B cell (primary cell): ENCODE measurements around the gene SMIM13. TPM values are rescaled to one million over a fixed set of nuclear protein-coding genes. Genes with fewer than 3 reads are reported as not detected.

Experiments
- ATAC-seq: fragments of 200-7000 bp; cut with Tn5 transposase; one replicate; pipeline ENCODE4 v1.10.0; 2021; ENCODE audit warnings: low read depth, mild to moderate bottlenecking, moderate number of reproducible peaks, moderate library complexity
- CTCF ChIA-PET: fragments of 350-600 bp; sonication (Branson Sonifier 250); formaldehyde crosslinking; loops from one replicate; lab custom pipeline; 2021; ENCODE audit warnings: antibody characterized with exemption, inconsistent platforms; lab: Charles Lee
- POLR2A ChIA-PET: fragments of 350-600 bp; sonication (Branson Sonifier 250); formaldehyde crosslinking; loops from one replicate; lab custom pipeline; 2021; ENCODE audit warnings: antibody characterized with exemption; lab: Charles Lee
- DNase-seq: peaks from one replicate; pipeline ENCODE4 v3.0.0; 2013
- H2AFZ ChIP-seq: 2 replicates; pipeline ENCODE4 v1.6.1; 2012; ENCODE audit warnings: mild to moderate bottlenecking, low read depth, low read length; ENCODE audit not compliant: insufficient read depth, poor library complexity, severe bottlenecking
- H3K27ac ChIP-seq, 2 donors: 1 replicate in 1 of 2; 2 replicates in 1 of 2; pipeline ENCODE4 v1.5.1; 2012 to 2013; ENCODE audit warnings: low read length in 2 of 2, mild to moderate bottlenecking in 2 of 2, moderate library complexity in 1 of 2
- H3K27me3 ChIP-seq, 4 experiments: fragments of 200-600 bp in 1 of 4; sonication (generic) in 1 of 4; replicated peaks in 1 of 4; 1 replicate in 2 of 4; 2 replicates in 2 of 4; pipeline versions ENCODE4 v1.6.1 to v1.7.0; 2013 to 2016; ENCODE audit warnings: low read length in 3 of 4, mild to moderate bottlenecking in 2 of 4, mixed read lengths in 1 of 4, moderate library complexity in 1 of 4; ENCODE audit not compliant: insufficient read depth in 4 of 4, control insufficient read depth in 3 of 4; ENCODE audit errors: control extremely low read depth in 1 of 4
- H3K36me3 ChIP-seq, 2 experiments: replicated peaks in 1 of 2; 1 replicate in 1 of 2; 2 replicates in 1 of 2; pipeline versions ENCODE4 v1.6.1 to v1.7.1; 2013; ENCODE audit warnings: low read length in 1 of 2; ENCODE audit not compliant: insufficient read depth in 2 of 2, control insufficient read depth in 1 of 2; ENCODE audit errors: control extremely low read depth in 1 of 2, extremely low read depth in 1 of 2
- H3K4me1 ChIP-seq, 2 donors: fragments of 200-600 bp in 1 of 2; sonication (generic) in 1 of 2; 1 replicate in 1 of 2; 2 replicates in 1 of 2; pipeline versions ENCODE4 v1.5.1 to v1.6.1; 2013 to 2017; ENCODE audit warnings: low read length in 2 of 2; ENCODE audit not compliant: control insufficient read depth in 2 of 2, insufficient read depth in 2 of 2
- H3K4me2 ChIP-seq: replicated peaks from 2 replicates; pipeline ENCODE3; 2012; ENCODE audit warnings: mild to moderate bottlenecking, low read depth, low read length; ENCODE audit not compliant: poor library complexity, severe bottlenecking
- H3K4me3 ChIP-seq, 5 experiments: fragments of 200-600 bp in 1 of 5; sonication (generic) in 1 of 5; 1 replicate in 3 of 5; 2 replicates in 2 of 5; pipeline versions ENCODE4 v1.5.1 to v1.7.0; 2011 to 2016; ENCODE audit warnings: low read length in 4 of 5, mild to moderate bottlenecking in 4 of 5, low read depth in 2 of 5, control low read depth in 1 of 5, moderate library complexity in 1 of 5; ENCODE audit not compliant: insufficient read depth in 1 of 5; ENCODE audit errors: control extremely low read depth in 1 of 5, extremely low read depth in 1 of 5
- H3K79me2 ChIP-seq: fragments of 200-600 bp; sonication (generic); one replicate; pipeline ENCODE4 v1.6.0; 2016; ENCODE audit warnings: low read length; ENCODE audit not compliant: control insufficient read depth, insufficient read depth
- H3K9ac ChIP-seq: fragments of 200-600 bp; sonication (generic); 2 replicates; pipeline ENCODE4 v1.6.1; 2017; ENCODE audit warnings: mild to moderate bottlenecking, low read length, moderate library complexity
- H3K9me3 ChIP-seq, 3 donors: one replicate each; pipeline versions ENCODE4 v1.6.1 to v1.7.1; 2013; ENCODE audit warnings: low read length in 2 of 3; ENCODE audit not compliant: control insufficient read depth in 2 of 3, insufficient read depth in 1 of 3; ENCODE audit errors: control extremely low read depth in 1 of 3
- H4K20me1 ChIP-seq: 2 replicates; pipeline ENCODE4 v1.6.0; 2012; ENCODE audit warnings: mild to moderate bottlenecking, low read length; ENCODE audit not compliant: insufficient read depth, control insufficient read depth, poor library complexity, severe bottlenecking
- H3K27ac Mint-ChIP-seq: one replicate; pipeline ENCODE4 v1.8.0; 2021; ENCODE audit warnings: mixed read lengths
- H3K27me3 Mint-ChIP-seq: one replicate; pipeline ENCODE4 v1.8.0; 2021; ENCODE audit warnings: mixed read lengths
- H3K4me1 Mint-ChIP-seq: one replicate; pipeline ENCODE4 v1.8.0; 2021; ENCODE audit warnings: mixed read lengths
- H3K4me3 Mint-ChIP-seq: one replicate; pipeline ENCODE4 v1.8.0; 2021; ENCODE audit warnings: mixed read lengths
- H3K9me3 Mint-ChIP-seq: one replicate; pipeline ENCODE4 v1.8.0; 2022; ENCODE audit warnings: mixed read lengths; ENCODE audit not compliant: insufficient read depth
- CTCF ChIP-seq: fragments of 200-600 bp; IDR thresholded peaks from one replicate; pipeline ENCODE4 v1.8.0; 2022; ENCODE audit warnings: antibody characterized with exemption, mild to moderate bottlenecking
- EZH2 ChIP-seq: IDR thresholded peaks from 2 replicates; pipeline ENCODE4 v1.6.1; 2012; ENCODE audit warnings: borderline replicate concordance, low read depth, mild to moderate bottlenecking, moderate library complexity, low read length; ENCODE audit not compliant: insufficient read depth, poor library complexity, severe bottlenecking
- WGBS: methylation state at CpG from one replicate; pipeline ENCODE4 v1.1.5; 2013; ENCODE audit warnings: missing lambda C conversion rate; ENCODE audit not compliant: insufficient coverage; 5-methylcytosine and 5-hydroxymethylcytosine counted together
- intact Hi-C: fragments of 100-400 bp; cut with micrococcal nuclease; formaldehyde crosslinking; loops from one replicate; pipeline ENCODE4 v1.10.0; 2022
- polyA plus RNA-seq: library from polyadenylated mRNA; depleted of rRNA; stranded (reverse); fragments of >200 nt; gene quantifications from 2 replicates; pipeline ENCODE4 v1.2.3, GENCODE V29; 2012
- total RNA-seq, 2 donors: library from RNA; stranded (reverse); fragments of 120-200 nt in 1 of 2; gene quantifications; 1 replicate in 1 of 2; 2 replicates in 1 of 2; pipeline versions ENCODE4 v1.2.3 to v1.2.4, GENCODE V29; 2013 to 2022

Gene SMIM13
- total and polyA plus RNA-seq, 2 donors (not counting 1 experiment from before 2014, with no cell fraction given), result 2.1 to 5.5 TPM

- TF ChIP-seq CTCF (no peak), EZH2 (no peak)
- Histone ChIP-seq H3K4me1 (no peaks in the 10 kb centered on the region), H2AFZ (no peak within 1 kb of the TSS), H3K9me3 (no peaks in the 10 kb centered on the region), H3K27ac (no peak within 1 kb of the TSS), H3K79me2 (peaks cover 16% of the 10 kb centered on the region), H3K36me3 (no peaks in the 10 kb centered on the region), H3K9ac (no peak within 1 kb of the TSS), H3K4me2 (peak within 1 kb of the TSS; percentile 8), H4K20me1 (peaks cover 15% of the 10 kb centered on the region), H3K4me3 (peak within 1 kb of the TSS in 1 of 5 experiments; percentile 15), H3K27me3 (no peaks in the 10 kb centered on the region)
- H3K9me3 Mint-ChIP-seq, result no peaks in the 10 kb centered on the region
- intact Hi-C loops, result no loop called here
- DNase-seq (no peak), ATAC-seq (no peak)
- ChIA-PET CTCF (no interaction called here), POLR2A (no interaction called here)
- no peak within 1 kb of the TSS for H3K27ac Mint-ChIP-seq
- no peaks in the 10 kb centered on the region for H3K27me3 Mint-ChIP-seq
- peaks cover 14% of the 10 kb centered on the region for H3K4me1 Mint-ChIP-seq
- 86% methylated on average over 14 of the region's 16 CpGs for WGBS
- no peak within 1 kb of the TSS for H3K4me3 Mint-ChIP-seq
Measured at GRCh38 chr6:11110921-11111768, 17.5 kb downstream of the SMIM13 start, which contains the start of gene ERVFRD-1. Gene ERVFRD-1, minus strand, starts transcription at chr6:11111725. Its CDS starts 6,415 bp downstream, at chr6:11105310.

- Histone ChIP-seq H3K9ac (no peak overlapping the region), H3K4me3 (peak overlapping the region in 1 of 5 experiments; percentile 15), H3K79me2 (peaks cover 17% of the 10 kb centered on the region), H3K4me2 (no peak overlapping the region), H3K27me3 (no peaks in the 10 kb centered on the region), H2AFZ (no peak overlapping the region), H3K36me3 (no peaks in the 10 kb centered on the region), H3K27ac (no peak overlapping the region), H3K9me3 (no peaks in the 10 kb centered on the region), H3K4me1 (no peaks in the 10 kb centered on the region), H4K20me1 (peaks cover 15% of the 10 kb centered on the region)
- no peak for ATAC-seq
- no peaks in the 10 kb centered on the region for H3K27me3 Mint-ChIP-seq
- ChIA-PET POLR2A (no interaction called here), CTCF (no interaction called here)
- WGBS, result 45% methylated on average over 5 of the region's 9 CpGs
- TF ChIP-seq EZH2 (no peak), CTCF (no peak)
- DNase-seq, result no peak
- H3K4me3 Mint-ChIP-seq, result no peak overlapping the region
- peaks cover 17% of the 10 kb centered on the region for H3K4me1 Mint-ChIP-seq
- H3K9me3 Mint-ChIP-seq, result no peaks in the 10 kb centered on the region
- intact Hi-C loops, result no loop called here
- H3K27ac Mint-ChIP-seq, result no peak overlapping the region
Measured at GRCh38 chr6:11111769-11112437, 18.3 kb downstream of the SMIM13 start.
